ENCODE results near the gene KAT6B.
"Not testable (repeated sequence)": the region's sequence is repeated elsewhere in the genome, so short reads cannot be mapped to it uniquely, and the experiment has no call there.

Gene KAT6B

DNA sequence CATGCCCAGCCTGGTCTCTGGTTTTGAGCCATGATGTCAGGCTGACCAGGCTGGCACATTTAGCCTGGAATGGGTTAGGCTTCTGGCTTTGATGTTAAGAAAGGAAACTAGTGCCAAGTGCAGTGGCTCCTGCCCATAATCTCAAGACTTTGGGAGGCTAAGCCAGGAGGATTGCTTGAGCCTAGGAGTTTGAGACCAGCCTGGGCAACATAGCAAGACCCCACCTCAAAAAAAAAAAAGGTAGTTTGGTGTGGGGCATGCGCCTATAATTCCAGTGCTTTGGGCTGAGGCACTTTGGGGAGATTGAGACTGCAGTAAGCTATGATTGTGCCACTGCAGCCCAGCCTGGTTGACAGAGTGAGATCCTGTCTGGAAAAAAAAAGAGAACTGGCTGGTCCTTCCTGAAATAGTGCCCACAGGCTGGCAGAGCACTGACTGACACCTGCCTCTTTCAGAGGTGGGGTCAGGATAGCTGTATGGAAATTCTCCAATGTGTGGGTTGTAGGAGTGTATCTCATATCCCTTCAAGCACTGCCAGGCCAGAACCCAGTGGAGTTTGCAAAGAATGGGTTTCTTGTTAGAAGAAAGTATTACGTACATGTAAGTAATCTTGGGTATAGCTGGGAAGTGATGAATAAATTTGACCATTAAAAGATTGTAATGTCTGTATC lies 61.3 kb downstream of the KAT6B start:
- H3K4me3 ChIP-seq (ENCODE audit: low read depth, low read length): no peak overlapping the region

DNA sequence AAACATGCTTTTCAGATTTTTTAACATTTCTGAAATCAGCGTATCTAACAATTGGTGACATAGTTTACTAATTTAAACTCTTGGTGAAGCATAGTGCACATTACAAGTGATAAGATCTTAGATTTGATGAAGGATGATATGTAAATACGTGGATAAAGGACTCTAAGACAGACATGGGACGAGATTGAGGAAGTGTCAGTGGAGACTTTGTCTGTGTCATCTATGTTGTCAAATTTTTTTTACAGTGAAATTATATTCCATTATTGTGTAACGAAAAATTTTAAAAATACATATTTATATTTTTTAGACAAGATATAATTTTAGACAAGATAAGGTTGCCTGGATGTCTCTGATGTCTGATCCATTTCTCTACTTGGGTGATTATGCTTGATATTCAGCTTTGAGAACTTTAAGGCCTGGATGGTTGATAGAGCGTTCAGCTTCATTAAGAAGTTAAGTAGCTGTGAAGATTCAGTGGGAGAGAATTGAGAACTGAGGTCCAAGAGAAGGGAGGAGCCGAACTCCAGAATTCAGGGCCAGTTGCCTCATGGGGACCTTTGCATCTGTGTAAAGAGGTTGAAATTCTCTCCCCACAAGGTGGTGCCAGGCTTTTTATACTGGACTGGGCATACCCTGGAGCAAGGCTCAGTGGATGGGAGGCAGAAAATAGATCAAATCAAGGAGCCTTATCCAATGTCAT lies 62.7 kb downstream of the KAT6B start:
- H3K4me3 ChIP-seq (ENCODE audit: low read depth, low read length): no peak overlapping the region

DNA sequence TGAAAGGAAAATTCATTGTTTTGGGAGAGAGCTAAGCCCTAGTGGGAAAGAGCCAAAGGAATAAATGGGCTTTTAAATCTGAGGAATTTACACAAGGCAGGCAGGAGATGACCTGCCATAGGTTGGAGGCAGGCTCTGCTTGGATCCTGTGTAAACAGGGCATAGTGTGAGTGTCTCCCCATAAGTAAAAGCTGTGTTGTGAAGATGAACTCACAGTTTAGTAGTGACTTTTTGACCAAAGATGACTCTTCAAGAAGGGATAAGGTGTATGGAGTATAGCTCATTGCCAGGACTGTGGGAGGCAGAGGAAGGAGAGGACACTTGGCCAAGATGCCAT lies 63.2 kb downstream of the KAT6B start:
- no peak overlapping the region for H3K4me3 ChIP-seq (ENCODE audit: low read depth, low read length)

DNA sequence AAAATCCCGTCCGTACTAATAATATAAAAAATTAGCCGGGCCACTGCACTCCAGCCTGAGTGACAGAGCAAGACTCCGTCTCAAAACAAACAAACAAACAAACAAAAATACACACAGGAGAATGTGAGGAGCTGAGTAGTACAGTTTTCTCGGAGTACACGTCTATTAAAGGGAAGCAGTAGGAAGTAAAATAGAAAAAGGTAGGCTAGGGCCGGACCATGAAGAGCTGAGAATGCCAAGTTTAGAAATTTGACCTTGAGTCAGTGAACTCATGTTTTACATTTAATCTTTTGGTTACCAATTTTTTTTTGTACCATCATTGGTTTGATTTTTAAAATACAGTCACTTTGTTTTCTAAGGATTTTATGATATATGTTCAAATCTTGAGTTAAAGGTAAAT lies 64.1 kb downstream of the KAT6B start:
- H3K4me3 ChIP-seq (ENCODE audit: low read depth, low read length): no peak overlapping the region

DNA sequence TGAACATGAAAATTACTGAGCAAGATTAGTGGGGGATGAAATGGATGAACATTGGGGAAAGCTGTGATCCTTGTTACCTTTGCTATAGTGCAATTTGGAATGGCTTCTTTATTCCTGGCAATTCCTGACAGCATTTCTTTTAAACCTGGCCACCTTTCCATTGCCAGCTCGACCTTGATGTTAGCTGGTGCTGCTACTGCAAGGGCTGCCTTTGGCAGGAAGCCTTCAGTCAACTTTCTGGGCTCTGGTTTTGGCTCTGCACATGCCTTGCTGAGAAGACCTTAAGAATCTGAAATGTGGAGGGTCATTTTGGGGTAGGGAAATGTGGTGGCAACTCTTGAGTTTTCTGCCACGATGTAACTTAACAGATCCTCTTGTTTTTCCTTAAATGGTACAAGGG lies 64.7 kb downstream of the KAT6B start:
- no peak overlapping the region for H3K4me3 ChIP-seq (ENCODE audit: low read depth, low read length)

DNA sequence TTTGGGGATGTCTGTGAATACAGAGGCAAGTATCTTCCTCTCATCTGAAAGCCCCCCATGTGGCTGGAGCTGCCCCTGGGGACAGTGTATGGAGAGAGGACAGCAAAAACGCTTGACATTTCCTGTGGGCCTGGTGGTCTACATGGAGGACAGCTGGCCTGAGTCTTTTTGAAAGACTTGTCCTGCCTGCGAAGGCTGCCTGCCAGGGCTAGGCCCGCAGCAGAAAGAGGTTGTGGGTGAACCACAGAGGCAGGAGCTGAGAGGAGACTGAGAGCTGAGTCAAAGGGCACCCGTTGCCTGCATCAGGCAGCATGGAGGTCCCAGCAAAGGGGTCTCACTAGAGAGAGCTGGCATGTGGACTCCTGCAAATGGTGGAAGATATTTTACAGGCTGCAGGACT lies 66.4 kb downstream of the KAT6B start:
- H3K4me3 ChIP-seq (ENCODE audit: low read depth, low read length): no peak overlapping the region

DNA sequence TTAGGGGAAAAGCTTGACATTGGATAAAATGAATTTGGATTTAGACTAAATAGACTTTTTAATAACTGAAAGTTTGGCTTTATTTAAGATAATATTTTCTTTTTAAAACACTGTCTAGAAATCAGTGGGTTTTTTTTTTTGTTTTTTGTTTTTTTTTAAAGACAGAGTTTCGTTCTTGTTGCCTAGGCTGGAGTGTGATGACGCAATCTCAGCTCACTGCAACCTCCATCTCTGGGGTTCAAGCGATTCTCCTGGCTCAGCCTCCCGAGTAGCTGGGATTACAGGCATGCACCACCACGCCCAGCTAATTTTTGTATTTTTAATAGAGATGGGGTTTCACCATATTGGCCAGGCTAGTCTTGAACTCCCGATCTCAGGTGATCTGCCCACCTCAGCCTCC lies 66.9 kb downstream of the KAT6B start:
- H3K4me3 ChIP-seq (ENCODE audit: low read depth, low read length): not testable (repeated sequence)

DNA sequence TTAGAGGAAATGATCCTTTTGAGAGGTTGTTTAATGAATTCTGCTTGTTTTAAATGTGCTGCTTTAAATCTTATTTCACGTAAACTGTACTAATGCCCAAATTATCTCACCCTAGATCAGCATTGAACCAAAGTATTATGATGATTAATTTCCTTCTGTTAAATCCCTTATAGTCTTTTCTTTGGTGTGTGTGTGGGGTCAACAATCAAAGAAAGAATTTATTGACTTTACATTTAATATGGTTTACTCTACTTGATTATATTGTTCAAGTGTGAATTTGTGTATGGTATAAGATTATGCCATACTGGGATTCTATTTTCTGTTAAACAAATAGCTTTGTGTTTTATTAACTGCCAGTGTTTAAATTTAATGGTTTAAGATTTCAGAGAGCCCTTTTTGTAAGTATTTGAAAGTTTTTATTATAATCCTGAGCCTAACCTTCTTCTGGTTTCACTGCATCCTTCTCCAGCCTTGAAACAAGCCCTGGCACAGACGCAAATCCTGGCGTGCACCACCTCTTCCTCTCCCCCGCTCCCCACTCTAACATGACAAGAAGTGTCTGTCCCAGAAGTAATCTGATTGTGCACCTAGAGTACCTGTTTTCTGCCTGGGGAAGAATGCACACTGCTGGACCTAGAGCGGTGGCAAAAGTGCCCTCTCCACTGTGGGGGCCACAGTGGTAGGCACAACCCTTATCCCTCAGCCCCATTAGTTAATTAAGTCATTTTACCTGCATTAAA lies 70.6 kb downstream of the KAT6B start:
- no peak overlapping the region for H3K4me3 ChIP-seq (ENCODE audit: low read depth, low read length)

DNA sequence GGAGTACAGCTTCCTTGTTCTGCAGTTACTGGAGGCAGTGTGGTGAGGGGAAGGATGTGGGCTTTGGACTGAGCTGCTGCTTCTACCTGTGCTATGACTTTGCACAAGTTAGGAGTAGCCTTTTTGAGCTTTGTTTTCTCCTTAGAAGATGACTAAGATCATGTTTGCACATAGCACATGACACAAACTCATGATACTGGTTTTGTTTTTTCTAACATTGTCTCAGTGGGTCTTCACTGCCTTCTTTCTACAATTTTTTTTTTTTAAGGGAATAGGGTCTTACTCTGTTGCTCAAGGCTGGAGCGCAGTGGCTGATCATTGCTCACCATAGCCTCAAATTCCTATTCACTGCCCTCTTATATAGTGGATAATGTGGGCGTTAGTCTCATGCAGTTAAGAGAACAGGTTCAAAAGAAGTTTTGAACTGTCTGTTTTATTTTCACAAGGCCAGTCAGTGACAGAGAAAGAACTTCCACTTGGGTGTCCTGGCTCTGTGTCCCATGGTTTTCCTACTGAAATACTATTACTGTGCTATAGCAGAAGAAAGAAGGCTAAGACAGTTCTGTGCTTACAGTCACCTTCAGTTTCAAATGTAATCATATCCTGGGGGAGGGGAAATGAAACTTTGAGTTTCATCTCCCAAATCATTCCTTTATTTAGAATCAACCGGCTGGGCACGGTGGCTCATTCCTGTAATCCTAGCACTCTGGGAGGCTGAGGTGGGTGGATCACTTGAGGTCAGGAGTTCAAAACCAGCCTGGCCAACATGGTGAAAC lies 72.0 kb downstream of the KAT6B start:
- H3K4me3 ChIP-seq (ENCODE audit: low read depth, low read length): no peak overlapping the region

DNA sequence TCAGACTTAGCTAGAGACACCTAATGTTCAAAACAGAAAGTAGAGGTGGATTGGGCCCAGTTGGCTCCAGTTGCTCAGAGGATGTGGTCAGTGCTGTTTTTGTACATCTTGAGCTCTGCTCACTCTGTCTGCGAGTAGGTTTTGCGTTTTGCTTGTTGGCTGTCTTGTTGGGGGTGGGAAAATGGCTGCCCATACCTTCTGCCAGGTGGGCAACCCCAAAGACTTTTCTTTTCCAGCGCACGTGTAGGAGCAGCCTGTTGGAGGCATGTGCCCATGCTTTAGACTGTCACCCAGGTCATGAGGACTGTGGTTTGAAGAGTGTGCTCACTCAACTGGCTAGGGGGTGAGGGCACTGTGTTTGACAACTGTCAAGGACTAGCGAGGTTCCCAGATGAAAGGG lies 73.9 kb downstream of the KAT6B start:
- H3K4me3 ChIP-seq (ENCODE audit: low read depth, low read length): no peak overlapping the region

DNA sequence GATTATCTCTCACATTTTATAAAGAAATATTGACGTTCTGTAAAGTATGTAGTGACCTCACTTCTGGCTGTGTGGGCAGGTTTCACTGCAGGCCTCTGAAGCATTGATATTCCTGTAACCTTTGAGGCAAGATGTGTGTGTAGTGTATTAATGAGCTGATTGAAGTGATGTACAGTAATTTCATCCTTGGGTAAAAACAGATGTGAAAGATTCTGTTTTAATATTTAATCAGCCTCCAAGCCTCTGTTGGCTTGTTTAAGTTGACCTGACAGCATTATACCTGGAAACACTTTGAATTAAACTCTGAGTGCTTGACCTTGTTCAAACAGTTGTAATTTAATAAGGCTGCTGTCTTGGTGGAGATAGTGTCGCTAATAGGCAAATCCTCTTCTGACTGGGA lies 74.9 kb downstream of the KAT6B start:
- no peak overlapping the region for H3K4me3 ChIP-seq (ENCODE audit: low read depth, low read length)

DNA sequence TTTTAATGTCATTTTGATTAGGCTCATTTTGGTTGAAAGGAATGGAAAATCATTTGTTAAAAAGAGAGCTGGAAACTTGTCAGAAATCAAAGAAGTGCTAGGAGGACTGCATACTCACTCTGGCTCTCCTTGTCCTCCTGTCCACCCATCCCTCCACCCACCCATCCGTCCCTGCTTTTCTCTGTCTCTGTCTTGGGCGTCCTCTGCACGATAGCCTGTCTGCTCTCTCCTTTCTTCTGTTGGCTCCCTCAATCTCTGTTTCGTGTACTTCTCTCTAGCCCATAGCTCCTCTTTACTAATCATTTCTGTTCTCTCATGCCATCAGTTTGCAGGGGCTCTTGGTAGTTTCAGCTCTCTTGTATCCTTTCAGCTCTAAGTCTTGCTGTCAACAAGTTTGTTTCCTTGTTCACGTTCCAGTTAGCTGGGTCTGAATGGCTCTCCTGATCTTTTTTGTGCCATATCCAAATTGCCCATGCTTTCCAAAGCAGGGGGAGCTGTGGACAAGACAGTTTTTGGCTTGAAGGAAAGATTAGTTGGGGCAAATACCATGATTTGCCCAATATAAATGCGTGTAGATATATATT lies 75.6 kb downstream of the KAT6B start:
- no peak overlapping the region for H3K4me3 ChIP-seq (ENCODE audit: low read depth, low read length)

DNA sequence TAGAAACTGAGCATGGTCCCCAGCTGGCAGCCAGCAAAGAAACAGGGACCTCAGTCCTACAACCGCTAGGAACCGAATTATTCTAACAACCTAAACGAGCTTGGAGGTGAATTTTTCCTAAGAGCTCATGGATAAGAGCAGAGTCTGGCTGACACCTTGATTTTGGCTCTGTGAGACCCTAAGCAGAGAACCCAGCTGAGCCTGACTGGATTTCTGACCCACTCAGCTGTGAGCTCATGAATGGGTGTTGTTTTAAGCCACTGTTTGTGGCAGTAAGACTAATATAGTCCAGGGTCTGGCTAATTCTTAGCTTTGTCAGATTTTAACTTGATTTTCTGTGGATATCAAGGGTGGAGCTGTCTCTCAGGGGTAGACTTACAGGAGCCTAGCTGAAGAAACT lies 77.1 kb downstream of the KAT6B start:
- H3K4me3 ChIP-seq (ENCODE audit: low read depth, low read length): no peak overlapping the region

DNA sequence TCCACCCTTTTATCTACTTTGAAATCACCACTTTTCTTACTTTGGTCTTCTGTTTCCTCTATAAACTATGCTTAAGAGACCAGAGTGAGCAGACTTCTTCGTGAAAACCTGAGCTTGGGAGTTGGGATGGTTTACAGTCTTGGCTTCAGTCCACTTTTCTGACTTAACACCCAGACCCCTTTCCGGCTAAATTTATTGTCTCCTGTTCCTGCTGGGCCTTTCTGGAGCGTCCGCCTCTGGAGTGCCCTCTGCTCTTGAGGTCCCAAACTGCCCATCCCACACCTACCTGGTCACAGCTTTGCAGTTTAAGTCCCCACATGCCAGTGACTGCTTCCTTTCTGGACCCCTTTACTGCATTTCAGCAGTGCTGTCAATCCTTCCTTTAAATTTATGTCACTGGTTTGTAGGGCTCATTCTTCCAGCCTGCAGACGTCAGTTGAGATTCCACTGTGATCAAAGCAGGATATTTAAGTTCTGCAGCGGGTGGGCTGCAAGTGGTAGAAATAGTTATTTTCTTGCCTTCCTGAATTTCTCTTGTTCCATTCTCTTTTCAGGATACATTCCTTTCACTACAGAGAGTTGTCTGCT lies 80.3 kb downstream of the KAT6B start:
- H3K4me3 ChIP-seq (ENCODE audit: low read depth, low read length): no peak overlapping the region

DNA sequence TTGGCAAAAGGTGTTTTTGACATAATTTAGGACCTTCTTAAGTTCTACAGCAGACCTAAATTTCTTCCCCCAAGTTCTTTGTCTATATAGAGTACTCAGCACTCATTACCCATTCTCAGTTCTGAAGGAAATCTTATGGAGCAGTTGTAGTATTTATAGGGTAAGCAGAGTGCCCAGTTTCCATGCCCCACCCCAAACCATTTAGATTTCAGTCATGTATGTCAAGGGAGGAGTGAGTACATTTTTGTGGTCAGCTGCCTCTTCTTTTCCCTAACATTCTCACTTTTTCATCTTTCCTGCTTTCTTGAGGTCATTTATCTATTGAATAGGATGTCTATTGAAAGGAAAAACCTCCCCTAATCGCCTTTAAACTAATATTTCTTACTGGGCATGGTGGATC lies 83.3 kb downstream of the KAT6B start:
- H3K4me3 ChIP-seq (ENCODE audit: low read depth, low read length): no peak overlapping the region

DNA sequence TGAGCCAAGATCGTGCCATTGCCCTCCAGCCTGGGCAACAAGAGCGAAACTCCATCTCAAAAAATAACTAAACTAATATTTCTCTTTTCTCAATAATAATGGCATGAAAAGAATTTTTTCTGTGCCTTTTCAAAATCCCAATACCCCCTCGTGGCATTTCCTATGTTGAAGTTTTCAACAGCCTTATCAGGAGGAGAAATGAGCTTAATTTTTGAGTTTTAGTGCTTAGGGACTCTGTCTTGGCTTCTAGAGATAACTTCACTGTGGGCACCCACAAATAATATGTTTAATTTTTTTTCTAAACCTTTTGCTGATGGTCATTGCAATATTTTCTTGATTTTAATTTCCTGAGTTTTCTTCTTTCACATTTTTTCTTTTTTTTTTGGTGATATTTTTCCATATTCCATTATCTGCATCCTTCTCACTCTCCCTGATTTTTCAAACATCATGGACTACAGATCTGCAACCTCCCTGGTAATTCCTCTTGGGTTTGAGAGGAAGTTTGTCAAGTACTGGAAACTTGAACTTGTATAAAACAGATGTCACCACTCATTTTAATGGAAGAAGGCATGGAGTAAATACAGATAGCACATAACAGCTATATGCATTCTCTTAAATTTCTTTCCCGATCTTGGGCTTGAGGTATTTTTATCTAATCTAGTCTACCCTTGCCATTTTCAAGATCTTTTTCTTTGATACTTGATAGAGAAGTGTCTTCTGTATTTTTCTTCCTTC lies 84.0 kb downstream of the KAT6B start:
- H3K4me3 ChIP-seq (ENCODE audit: low read depth, low read length): no peak overlapping the region

DNA sequence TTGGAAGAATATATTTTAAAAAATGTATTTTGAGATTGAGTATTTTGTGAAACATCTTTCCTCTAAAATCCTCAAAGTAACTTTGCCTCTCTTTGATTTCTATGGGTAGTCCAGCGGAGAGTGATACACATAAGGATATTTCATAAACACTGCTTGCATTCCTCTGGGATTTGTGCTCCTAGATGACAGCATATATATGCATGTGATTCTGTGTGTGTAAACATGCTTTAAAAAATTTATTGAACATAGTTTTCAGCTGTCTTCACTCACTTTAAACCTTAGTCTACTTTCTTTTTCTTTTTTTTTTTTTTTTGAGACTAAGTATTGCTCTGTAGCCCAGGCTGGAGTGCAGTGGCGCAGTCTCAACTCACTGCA lies 84.6 kb downstream of the KAT6B start:
- no peak overlapping the region for H3K4me3 ChIP-seq (ENCODE audit: low read depth, low read length)

DNA sequence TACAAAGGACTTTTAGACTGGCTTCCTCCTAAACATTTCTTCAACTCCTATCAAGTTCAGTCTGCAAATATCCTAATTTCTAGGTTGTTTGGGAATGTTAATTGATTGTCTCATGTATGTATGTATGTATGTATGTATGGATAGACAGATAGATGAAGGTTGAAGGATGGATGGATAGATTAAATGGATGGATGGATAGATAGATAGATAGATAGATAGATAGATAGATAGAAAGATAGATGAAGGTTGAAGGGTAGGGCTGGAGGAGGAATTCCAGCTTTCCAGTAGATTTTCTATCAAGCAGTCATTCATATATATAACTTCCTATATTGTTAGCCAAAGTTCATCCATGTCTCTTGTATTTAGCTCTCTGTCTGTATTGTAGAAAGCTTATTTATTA lies 85.8 kb downstream of the KAT6B start:
- no peak overlapping the region for H3K4me3 ChIP-seq (ENCODE audit: low read depth, low read length)

DNA sequence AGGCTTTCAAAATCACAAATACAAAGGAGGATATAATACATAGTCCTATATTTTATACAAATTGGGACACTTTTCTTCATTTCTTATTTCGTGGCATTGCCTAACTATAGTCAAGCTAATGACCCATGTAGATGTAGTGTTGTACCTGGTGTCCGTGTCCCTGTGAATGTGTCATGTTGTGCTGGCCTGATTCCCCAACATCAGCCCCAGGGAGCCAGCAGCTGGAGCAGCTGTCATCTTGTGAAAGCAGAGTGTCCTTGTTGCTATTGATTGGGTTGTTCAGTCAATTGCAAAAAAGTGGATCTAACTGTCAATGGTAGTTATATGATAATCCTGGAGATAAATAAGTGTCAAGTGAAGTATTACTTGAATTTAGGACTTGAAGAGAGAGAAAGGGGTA lies 86.3 kb downstream of the KAT6B start:
- H3K4me3 ChIP-seq (ENCODE audit: low read depth, low read length): no peak overlapping the region

DNA sequence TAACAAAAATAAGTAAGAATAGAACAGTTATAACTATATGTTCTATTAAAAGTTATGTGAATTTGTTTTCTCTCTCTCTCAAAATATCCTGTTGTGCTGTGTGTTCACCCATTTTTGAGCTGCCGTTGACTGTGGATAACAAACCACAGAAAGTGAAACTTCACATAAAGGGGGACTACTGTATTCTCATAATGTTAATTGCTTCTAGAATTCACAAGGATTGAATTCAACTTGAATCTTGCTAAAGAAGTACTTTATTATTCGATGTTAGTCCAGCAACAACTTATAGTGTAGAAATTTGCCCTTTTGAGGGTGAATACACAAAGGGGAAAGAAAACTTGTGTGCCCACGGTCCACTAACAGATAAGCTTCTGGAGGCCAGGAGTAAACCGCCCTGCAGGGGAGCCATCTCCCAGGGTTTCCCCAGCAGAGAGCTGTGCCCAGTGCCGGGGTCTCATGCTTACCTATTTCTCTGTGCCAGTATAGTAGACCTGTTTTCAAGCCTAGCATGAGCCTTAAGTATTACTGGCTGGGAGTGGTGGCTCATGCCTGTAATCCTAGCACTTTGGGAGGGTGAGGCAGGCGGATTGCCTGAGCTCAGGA lies 87.1 kb downstream of the KAT6B start:
- H3K4me3 ChIP-seq (ENCODE audit: low read depth, low read length): no peak overlapping the region
